ENCODE results near the gene PSME3IP1.

PSME3IP1 gene

GRCh38 chr16:57126411-57126810 is 59.4 kb downstream of the PSME3IP1 start:
- TF ChIP-seq, protein P1, sequence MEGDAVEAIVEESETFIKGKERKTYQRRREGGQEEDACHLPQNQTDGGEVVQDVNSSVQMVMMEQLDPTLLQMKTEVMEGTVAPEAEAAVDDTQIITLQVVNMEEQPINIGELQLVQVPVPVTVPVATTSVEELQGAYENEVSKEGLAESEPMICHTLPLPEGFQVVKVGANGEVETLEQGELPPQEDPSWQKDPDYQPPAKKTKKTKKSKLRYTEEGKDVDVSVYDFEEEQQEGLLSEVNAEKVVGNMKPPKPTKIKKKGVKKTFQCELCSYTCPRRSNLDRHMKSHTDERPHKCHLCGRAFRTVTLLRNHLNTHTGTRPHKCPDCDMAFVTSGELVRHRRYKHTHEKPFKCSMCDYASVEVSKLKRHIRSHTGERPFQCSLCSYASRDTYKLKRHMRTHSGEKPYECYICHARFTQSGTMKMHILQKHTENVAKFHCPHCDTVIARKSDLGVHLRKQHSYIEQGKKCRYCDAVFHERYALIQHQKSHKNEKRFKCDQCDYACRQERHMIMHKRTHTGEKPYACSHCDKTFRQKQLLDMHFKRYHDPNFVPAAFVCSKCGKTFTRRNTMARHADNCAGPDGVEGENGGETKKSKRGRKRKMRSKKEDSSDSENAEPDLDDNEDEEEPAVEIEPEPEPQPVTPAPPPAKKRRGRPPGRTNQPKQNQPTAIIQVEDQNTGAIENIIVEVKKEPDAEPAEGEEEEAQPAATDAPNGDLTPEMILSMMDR (IDR thresholded peaks at IDR 0.05; ENCODE audit: low read depth, low read length, missing control alignments), result no peak
- no peak overlapping the region for H3K4me3 ChIP-seq (ENCODE audit: low read depth, low read length)
- DNase-seq (ENCODE audit: low read depth), result no peak

- TF ChIP-seq, protein P1 (IDR thresholded peaks at IDR 0.05; ENCODE audit: low read depth, low read length, missing control alignments), result no peak
- H3K4me3 ChIP-seq (ENCODE audit: low read depth, low read length), result no peak overlapping the region
- no peak for DNase-seq (ENCODE audit: low read depth)
Observed at GRCh38 chr16:57125969-57126368, 59.9 kb downstream of the PSME3IP1 start.

DNA sequence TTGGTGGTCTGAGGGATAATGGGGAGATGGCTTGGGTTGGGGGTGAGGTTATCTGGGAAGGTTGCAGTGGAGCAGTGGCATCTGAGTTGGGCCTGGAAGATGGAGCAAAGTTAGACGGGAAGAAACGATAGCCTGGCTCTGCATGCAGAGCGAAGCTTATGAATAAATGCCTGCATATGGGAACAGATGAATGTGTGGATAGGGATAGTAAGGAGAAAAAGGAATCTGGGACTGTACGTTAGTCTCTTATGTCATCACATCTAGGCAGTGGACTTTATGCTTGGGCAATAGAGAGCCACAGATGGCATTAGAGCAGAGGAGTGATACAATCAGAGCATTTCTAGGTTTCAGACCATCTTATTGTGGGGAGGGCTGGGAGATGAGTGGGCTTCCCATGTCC is 60.5 kb downstream of the PSME3IP1 start:
- H3K4me3 ChIP-seq (ENCODE audit: low read depth, low read length), result no peak overlapping the region
- TF ChIP-seq, protein P1 (IDR thresholded peaks at IDR 0.05; ENCODE audit: low read depth, low read length, missing control alignments), result no peak
- no peak for DNase-seq (ENCODE audit: low read depth)

DNA sequence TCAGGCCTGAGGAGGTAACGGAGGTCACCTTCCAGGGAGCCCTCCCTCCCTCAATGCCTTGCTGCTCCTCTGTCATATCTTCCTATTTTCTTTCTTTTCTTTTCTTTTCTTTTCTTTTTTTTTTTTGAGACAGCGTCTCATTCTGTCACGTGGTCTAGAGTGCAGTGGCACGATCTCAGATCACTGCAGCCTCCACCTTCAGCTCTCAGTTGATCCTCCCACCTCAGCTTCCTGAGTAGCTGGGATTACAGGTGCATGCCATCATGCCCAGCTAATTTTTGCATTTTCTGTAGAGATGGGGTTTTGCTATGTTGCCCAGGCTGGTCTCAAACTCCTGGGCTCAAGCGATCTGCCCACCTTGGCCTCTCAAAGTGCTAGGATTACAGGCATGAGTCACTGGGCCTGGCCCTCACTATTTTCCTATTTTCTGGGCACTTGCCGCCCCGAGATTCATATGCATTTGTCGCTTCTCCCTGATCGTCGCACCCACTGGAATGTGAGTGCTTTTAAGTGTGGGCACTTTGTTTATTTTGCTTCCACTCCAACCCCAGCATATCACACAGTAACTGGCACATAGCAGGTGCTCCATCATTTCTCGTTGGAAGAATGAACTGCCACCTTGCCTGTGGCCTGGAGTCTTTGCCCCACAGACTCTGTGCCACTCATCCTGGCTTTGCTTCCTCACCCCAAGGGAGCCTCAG is 61.7 kb downstream of the PSME3IP1 start:
- no peak for DNase-seq (ENCODE audit: low read depth)
- TF ChIP-seq, protein P1 (IDR thresholded peaks at IDR 0.05; ENCODE audit: low read depth, low read length, missing control alignments), result no peak
- no peak overlapping the region for H3K4me3 ChIP-seq (ENCODE audit: low read depth, low read length)

GRCh38 chr16:57123216-57123973 is 62.4 kb downstream of the PSME3IP1 start:
- TF ChIP-seq, protein P1 (IDR thresholded peaks at IDR 0.05; ENCODE audit: low read depth, low read length, missing control alignments), result no peak
- H3K4me3 ChIP-seq (ENCODE audit: low read depth, low read length), result no peak overlapping the region
- no peak for DNase-seq (ENCODE audit: low read depth)

DNA sequence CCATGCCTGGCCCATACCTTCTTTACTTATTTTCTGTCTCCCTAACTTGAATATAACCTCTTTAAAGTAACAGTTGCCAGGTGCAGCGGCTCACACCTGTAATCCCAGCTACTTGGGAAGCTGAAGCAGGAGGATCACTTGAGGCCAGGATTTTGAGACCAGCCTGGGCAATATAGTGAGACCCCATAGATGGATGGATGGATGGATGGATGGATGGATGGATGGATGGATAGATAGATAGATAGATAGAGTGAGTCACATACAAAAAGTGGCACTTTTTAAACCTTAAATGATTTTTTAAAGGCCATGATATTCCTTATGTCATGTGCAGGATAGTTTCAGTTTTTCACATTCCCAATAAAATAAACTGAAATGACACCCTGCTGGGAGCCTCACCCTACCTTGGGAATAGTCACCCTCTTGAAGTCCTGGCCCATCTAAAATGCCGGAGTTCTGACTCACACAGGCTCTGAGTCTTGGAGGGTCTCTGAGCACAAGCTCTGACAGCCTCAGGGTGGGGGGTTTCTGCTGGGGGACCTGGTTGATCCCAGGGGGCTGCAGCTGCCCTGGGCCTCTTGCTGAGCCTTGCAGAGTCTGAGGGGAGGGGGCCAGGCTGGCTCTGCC is 67.3 kb downstream of the PSME3IP1 start:
- no peak for DNase-seq (ENCODE audit: low read depth)
- TF ChIP-seq, protein P1 (IDR thresholded peaks at IDR 0.05; ENCODE audit: low read depth, low read length, missing control alignments), result no peak
- H3K4me3 ChIP-seq (ENCODE audit: low read depth, low read length), result no peak overlapping the region
